Right lobe of liver (tissue), 6 donors: ENCODE data around the gene CHMP4A. TPM values are rescaled to one million over a fixed set of nuclear protein-coding genes. Genes with fewer than 3 reads are reported as not detected.
"Not testable (repeated sequence)": the region's sequence is repeated elsewhere in the genome, so short reads cannot be mapped to it uniquely, and the experiment has no call there.

ENCODE experiments used
- ATAC-seq, 4 donors: fragments of 200-7000 bp; cut with Tn5 transposase; one replicate each; pipeline ENCODE4 v1.9.1; 2020; ENCODE audit warnings: mild to moderate bottlenecking in 4 of 4, moderate library complexity in 4 of 4
- DNase-seq, 3 donors: peaks; one replicate each; pipeline ENCODE4 v3.0.0-alpha.2; 2020
- H3K27ac ChIP-seq, 3 donors: fragments of 200-600 bp; one replicate each; pipeline ENCODE4 v1.8.0; 2022
- H3K27me3 ChIP-seq, 2 donors: fragments of 200-600 bp; one replicate each; pipeline ENCODE4 v1.8.0; 2022
- H3K36me3 ChIP-seq, 4 donors: fragments of 200-600 bp; sonication (generic) in 1 of 4; one replicate each; pipeline versions ENCODE4 v1.5.1 to v1.8.0; 2017 to 2022; ENCODE audit warnings: control low read depth in 1 of 4
- H3K4me1 ChIP-seq, 4 donors: fragments of 200-600 bp; sonication (generic) in 1 of 4; one replicate each; pipeline versions ENCODE4 v1.5.1 to v1.8.0; 2017 to 2022; ENCODE audit warnings: control low read depth in 1 of 4
- H3K4me3 ChIP-seq, 3 donors: fragments of 200-600 bp; one replicate each; pipeline ENCODE4 v1.8.0; 2022
- H3K9me3 ChIP-seq, 4 donors: fragments of 200-600 bp; sonication (generic) in 1 of 4; one replicate each; pipeline versions ENCODE4 v1.5.1 to v1.8.0; 2017 to 2022; ENCODE audit warnings: control low read depth in 1 of 4
- CTCF ChIP-seq, 4 donors: fragments of 200-600 bp in 3 of 4; fragments of 450-650 bp in 1 of 4; IDR thresholded peaks; one replicate each; pipeline versions ENCODE4 v1.5.1 to v1.8.0; 2016 to 2022; ENCODE audit warnings: antibody characterized with exemption in 4 of 4, mild to moderate bottlenecking in 2 of 4
- POLR2A ChIP-seq: fragments of 450-650 bp; IDR thresholded peaks from one replicate; pipeline ENCODE4 v1.6.1; 2017; ENCODE audit warnings: antibody characterized with exemption, mild to moderate bottlenecking
- WGBS: methylation state at CpG from one replicate; pipeline ENCODE4 v1.1.6; 2018; ENCODE audit warnings: low coverage, low lambda C conversion rate; ENCODE audit not compliant: insufficient coverage; ENCODE audit errors: missing lambda C conversion rate; 5-methylcytosine and 5-hydroxymethylcytosine counted together
- intact Hi-C, 2 donors: fragments of 100-400 bp; cut with DNase I; formaldehyde crosslinking; loops; one replicate each; pipeline versions ENCODE4 v1.11.2 to v1.14.1; 2022
- total RNA-seq, 6 experiments: library from RNA; depleted of rRNA in 2 of 6; stranded (reverse); fragments of >200 nt in 2 of 6; fragmentation: NEBNext Ultra II Directional in 3 of 6; extraction: Animal tissue kit (Norgen Biotek cat#: 25700) in 3 of 6; gene quantifications; one replicate each; pipeline versions ENCODE4 v1.1.0 to v1.2.4, GENCODE V29; 2016 to 2023
- donor health status: DM: no; HTN: yes; CAD: no.
- donor health status: DM: no; HTN: no; CAD: no.
- donor health status: DM: no; HTN: no; CAD: no.
- donor health status: DM: no; HTN: yes; CAD: no.
- donor health status: DM: no; HTN: yes; CAD: no.

The CHMP4A gene
- total RNA-seq, 6 experiments from 2014 or later = 11.9 to 28.9 (median 17.1) TPM

DNA sequence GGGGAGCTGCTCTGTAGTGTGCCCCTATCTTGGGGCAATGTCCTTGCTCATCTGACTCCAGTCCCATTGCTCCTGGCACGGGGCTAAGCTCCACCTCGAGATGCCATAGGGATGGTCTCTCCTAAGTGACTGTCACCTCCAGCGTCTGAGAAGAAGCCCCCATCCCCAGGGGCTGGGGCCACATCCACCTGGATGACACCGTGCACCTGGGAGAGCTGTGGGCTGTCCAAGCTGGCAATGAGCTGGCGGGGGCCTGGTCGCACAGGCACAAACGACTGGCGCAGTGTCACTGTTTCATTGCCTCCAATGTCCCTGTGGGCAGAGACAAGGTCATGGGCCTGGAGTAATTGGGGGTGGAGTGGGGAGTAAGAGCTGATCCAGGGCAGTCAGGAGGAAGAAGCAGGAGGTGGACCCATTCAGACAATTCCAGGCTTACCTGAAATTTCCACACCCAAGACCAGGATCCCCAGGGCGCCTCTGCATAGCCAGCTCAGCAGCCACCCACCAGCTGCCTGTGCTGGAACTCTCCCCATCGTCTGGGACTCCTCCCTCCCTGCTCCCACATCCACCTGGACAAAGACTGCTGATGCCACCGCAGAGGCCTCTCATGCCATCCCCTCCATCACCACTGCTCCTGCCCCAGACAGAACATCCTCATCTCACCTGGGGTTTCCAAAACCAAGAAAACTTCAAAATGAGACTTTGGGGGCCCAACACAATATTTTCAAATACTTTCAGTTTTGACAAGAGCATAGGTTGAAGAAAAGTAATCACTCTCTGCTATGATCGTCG lies 36.1 kb upstream of the CHMP4A start:
- intact Hi-C loops = loop anchor here in 1 of 2 donors (10.0 kb wide), 1 partner anchor 45 kb away; the partner anchor contains the start of genes DHRS1 and NOP9
- ATAC-seq = no peak
- no peaks in the 10 kb centered on the region for H3K27me3 ChIP-seq
- H3K36me3 ChIP-seq = no peaks in the 10 kb centered on the region
- no peak overlapping the region for H3K4me3 ChIP-seq
- no peaks in the 10 kb centered on the region for H3K4me1 ChIP-seq
- DNase-seq = no peak
- WGBS = 54% methylated on average over 7 of the region's 13 CpGs
- H3K9me3 ChIP-seq = no peaks in the 10 kb centered on the region
- TF ChIP-seq POLR2A (no peak), CTCF (IDR thresholded peaks at IDR 0.05) (no peak)
- no peak overlapping the region for H3K27ac ChIP-seq

GRCh38 chr14:24247422-24247821 lies 34.1 kb upstream of the CHMP4A start:
- 89% methylated on average over 4 of the region's 7 CpGs for WGBS
- TF ChIP-seq CTCF (IDR thresholded peaks at IDR 0.05) (no peak), POLR2A (no peak)
- no peak overlapping the region for H3K4me3 ChIP-seq
- ATAC-seq (no peak), DNase-seq (no peak)
- H3K4me1 ChIP-seq = peaks cover 0 to 8% (median 0%) of the 10 kb centered on the region in 4 donors
- intact Hi-C loops = loop anchor here in 1 of 2 donors (10.0 kb wide), 1 partner anchor 47 kb away; the partner anchor contains the start of genes DHRS1 and NOP9
- H3K36me3 ChIP-seq = no peaks in the 10 kb centered on the region
- no peaks in the 10 kb centered on the region for H3K27me3 ChIP-seq
- no peaks in the 10 kb centered on the region for H3K9me3 ChIP-seq
- H3K27ac ChIP-seq = peak overlapping the region in 1 of 3 donors; percentile 52

- Histone ChIP-seq H3K36me3 (no peaks in the 10 kb centered on the region), H3K4me1 (peaks cover 0 to 9% (median 0%) of the 10 kb centered on the region in 4 donors), H3K27ac (peak overlapping the region; percentile 12 to 52 (median 40)), H3K4me3 (no peak overlapping the region), H3K9me3 (no peaks in the 10 kb centered on the region), H3K27me3 (no peaks in the 10 kb centered on the region)
- no peak for ATAC-seq
- WGBS = no CpG with 5 or more reads among the region's 3 CpGs
- intact Hi-C loops = loop anchor here in 1 of 2 donors (10.0 kb wide), 1 partner anchor 48 kb away; the partner anchor contains the start of genes DHRS1 and NOP9
- TF ChIP-seq CTCF (IDR thresholded peaks at IDR 0.05) = no peak
- TF ChIP-seq POLR2A = no peak
- DNase-seq = peak in 1 of 3 donors; percentile 26
Observed at GRCh38 chr14:24246765-24247212, 33.5 kb upstream of the CHMP4A start.

GRCh38 chr14:24245350-24245749 lies 32.1 kb upstream of the CHMP4A start:
- DNase-seq = peak in 1 of 3 donors; percentile 36
- not testable (repeated sequence) for H3K4me3 ChIP-seq, H3K9me3 ChIP-seq, ATAC-seq, H3K27ac ChIP-seq, H3K27me3 ChIP-seq, H3K36me3 ChIP-seq
- WGBS = 90% methylated on average over 9 of the region's 11 CpGs
- peaks cover 0 to 19% (median 0%) of the 10 kb centered on the region in 4 donors for H3K4me1 ChIP-seq
- intact Hi-C loops = loop anchor here in 1 of 2 donors (10.0 kb wide), 1 partner anchor 49 kb away; the partner anchor contains the start of genes DHRS1 and NOP9
